ENCODE results near the gene ZBTB8OS.

Gene ZBTB8OS

DNA sequence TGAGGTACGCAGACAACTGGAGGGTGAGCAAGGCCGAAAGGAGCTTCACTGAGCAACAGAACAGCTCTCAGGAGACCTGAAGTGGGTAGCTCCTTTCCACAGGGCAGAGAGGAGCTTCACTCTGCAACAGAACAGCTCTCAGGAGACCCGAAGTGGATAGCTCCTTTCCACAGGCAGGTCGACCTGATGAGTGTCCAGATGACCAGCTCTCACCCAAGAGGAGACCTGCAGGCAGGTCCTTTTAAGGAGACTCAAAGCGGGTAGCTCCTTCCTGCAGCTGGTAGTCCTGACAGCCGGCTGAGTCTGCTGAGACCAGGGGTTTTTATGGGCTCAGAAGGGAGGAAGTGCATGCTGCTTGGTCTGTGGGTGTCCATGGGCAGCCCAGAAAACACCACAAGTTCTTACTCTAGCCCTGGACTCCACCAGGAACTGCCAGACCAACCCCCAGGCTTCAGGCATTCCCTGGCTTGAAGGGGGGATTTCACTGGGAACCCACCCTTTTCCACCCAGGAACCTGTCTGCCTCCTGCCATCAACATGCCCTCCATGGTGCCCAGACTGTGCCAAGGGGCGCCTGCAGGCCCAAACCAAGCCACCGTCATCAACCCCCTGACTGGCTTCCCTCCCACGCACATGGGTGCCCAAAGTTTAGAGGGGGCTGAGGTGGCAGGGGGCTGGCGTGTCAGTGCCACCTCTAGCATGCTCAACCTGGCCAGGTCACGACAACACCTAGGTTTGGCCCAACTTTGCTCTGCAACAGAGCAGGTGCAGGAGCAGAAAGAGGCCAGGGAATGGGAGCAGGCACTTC lies 43.6 kb downstream of the ZBTB8OS start:
- H3K4me3 ChIP-seq (replicated peaks; ENCODE audit: low read depth, low read length), result no peak overlapping the region
- DNase-seq (ENCODE audit: extremely low read depth, low read depth), result no peak
- TF ChIP-seq, protein P1, sequence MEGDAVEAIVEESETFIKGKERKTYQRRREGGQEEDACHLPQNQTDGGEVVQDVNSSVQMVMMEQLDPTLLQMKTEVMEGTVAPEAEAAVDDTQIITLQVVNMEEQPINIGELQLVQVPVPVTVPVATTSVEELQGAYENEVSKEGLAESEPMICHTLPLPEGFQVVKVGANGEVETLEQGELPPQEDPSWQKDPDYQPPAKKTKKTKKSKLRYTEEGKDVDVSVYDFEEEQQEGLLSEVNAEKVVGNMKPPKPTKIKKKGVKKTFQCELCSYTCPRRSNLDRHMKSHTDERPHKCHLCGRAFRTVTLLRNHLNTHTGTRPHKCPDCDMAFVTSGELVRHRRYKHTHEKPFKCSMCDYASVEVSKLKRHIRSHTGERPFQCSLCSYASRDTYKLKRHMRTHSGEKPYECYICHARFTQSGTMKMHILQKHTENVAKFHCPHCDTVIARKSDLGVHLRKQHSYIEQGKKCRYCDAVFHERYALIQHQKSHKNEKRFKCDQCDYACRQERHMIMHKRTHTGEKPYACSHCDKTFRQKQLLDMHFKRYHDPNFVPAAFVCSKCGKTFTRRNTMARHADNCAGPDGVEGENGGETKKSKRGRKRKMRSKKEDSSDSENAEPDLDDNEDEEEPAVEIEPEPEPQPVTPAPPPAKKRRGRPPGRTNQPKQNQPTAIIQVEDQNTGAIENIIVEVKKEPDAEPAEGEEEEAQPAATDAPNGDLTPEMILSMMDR (IDR thresholded peaks at IDR 0.05; ENCODE audit: low read depth, low read length, missing control alignments), result no peak

DNA sequence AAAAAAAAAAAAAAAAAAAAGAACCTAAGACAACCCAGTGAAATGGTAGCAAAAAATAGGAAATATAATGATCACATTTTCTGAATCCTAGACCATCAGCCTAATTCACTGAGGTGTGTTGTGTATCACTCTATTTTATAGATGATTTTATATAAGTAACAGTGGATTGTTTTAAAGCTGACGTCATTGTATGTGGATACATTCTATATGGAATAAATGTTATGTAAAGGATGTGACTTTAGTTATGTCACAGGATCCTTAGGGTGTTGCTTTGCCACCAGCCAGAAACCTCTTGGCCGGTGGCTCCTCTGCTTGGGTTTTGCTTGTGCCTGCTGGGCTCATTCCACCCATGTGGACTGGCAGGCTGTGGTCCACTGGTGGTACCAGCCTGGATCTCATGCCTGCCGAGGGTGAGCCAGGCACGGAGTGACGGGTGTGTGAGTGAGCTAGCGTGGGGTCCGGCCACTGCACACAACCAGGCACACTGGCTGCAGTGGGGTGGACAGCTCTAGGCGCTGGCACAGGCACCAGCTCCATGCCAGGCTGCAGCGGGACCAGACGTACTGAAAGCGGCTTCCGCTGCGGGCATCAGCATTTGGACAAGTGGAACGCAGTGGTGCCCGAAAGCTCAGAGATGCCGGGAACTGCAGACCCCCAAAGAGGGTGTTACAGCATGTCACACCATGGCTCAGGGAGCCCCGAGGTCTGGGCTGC lies 44.5 kb downstream of the ZBTB8OS start:
- TF ChIP-seq, protein P1 (IDR thresholded peaks at IDR 0.05; ENCODE audit: low read depth, low read length, missing control alignments), result no peak
- no peak overlapping the region for H3K4me3 ChIP-seq (replicated peaks; ENCODE audit: low read depth, low read length)
- DNase-seq (ENCODE audit: extremely low read depth, low read depth), result no peak

DNA sequence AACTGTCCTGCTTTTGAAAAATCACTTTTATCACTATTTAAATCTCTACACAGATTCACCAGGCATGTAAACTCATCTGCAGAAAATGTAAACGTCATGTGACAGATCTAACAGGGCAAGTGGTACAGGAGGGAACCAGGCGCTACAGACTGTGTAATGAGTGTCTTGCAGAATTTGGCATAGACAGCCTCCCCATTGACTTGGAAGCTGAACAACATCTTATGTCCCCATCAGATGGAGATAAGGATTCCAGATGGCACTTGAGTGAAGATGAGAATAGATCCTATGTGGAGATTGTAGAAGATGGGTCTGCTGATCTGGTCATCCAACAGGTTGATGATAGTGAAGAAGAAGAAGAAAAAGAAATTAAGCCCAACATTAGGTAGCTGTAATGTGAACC lies 50.3 kb downstream of the ZBTB8OS start:
- TF ChIP-seq, protein P1 (IDR thresholded peaks at IDR 0.05; ENCODE audit: low read depth, low read length, missing control alignments), result no peak
- no peak overlapping the region for H3K4me3 ChIP-seq (replicated peaks; ENCODE audit: low read depth, low read length)
- no peak for DNase-seq (ENCODE audit: extremely low read depth, low read depth)

DNA sequence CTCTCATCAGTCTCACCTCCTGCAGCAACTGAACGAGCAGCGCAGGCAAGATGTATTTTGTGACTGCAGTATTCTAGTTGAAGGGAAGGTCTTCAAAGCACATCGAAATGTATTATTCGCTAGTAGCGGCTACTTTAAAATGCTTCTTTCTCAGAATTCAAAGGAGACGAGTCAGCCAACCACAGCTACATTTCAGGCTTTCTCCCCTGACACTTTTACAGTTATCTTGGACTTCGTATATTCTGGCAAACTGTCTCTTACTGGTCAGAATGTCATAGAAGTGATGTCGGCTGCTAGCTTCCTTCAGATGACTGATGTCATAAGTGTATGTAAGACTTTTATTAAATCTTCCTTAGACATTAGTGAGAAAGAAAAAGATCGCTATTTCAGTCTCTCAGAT lies 57.4 kb downstream of the ZBTB8OS start:
- H3K4me3 ChIP-seq (replicated peaks; ENCODE audit: low read depth, low read length), result no peak overlapping the region
- DNase-seq (ENCODE audit: extremely low read depth, low read depth), result no peak
- TF ChIP-seq, protein P1 (IDR thresholded peaks at IDR 0.05; ENCODE audit: low read depth, low read length, missing control alignments), result no peak

DNA sequence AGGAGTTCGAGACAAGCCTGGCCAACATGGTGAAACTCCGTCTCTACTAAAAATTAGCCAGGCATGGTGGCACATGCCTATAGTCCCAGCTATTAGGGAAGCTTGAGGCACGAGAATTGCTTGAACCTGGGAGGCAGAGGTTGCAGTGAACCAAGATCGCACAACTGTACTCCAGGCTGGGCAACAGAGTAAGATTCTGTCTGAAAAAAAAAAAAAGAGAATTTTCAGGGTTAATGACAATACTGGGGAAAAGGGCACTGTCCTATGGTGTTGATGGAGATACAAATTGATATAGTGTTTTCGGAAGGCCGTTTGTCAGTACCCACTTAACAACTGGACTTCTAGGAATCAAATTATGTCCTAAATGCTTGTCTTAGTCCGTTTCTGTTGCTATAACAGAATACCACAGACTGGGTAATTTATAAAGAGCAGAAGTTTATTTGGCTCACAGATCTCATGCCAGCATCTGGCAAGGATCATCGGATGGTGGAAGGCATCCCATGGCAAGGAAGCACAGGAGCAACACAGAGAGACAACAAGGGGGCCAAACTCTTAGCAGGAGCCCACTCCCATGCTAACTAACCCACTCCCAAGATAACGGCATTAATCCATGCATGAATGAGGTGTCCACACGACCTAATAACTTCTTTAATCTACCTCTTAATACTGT lies 69.9 kb downstream of the ZBTB8OS start:
- TF ChIP-seq, protein P1 (IDR thresholded peaks at IDR 0.05; ENCODE audit: low read depth, low read length, missing control alignments), result no peak
- H3K4me3 ChIP-seq (replicated peaks; ENCODE audit: low read depth, low read length), result no peak overlapping the region
- no peak for DNase-seq (ENCODE audit: extremely low read depth, low read depth)
